HG02840 (cell line): ENCODE measurements around the gene IL4I1.

Experiments used
- ATAC-seq: cut with Tn5 transposase; IDR thresholded peaks from one replicate; pipeline ENCODE4 v1.9.1; 2021; ENCODE audit warnings: mild to moderate bottlenecking, moderate library complexity, moderate number of reproducible peaks; ENCODE audit not compliant: unreplicated experiment, low FRiP score

Gene IL4I1

DNA sequence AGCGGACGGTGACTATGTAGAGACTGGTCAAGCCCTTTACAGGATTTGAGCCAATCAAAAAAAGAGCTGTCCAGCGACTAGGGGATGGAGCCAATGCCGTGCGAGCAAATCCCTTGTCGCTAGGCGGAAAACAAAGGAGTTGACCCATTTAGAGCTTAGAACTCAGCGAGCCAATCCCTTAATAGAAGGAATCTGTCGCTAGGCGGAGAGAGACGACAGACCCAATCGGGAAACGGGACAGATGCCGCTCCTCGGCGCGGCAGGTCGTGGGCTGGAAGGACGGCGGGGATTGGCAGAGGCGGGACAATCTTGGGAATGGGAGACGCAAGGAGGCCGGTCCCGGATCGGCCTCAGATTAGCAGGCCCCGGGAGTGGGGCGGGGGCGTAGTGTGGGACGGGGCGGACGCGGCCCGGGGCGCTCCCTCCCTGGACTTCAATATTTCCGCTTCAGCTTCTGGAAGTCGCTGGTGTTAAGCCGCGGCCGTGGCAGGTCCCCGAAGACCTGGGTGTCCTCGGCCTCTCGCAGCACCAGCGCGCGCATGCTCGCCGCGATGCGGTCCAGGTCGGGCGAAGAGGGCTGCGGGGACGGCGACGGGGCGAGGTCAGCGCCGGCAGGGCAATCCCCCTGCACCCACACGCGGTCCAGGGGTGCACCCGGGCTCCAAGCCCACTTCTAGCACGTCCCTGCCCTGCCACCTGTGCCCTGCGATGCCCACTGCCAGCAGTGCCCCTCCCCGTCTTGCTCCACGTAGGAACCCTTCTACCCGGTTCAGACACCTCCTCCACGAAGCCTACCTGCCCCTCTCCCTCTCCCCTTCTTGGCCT, 27.0 kb downstream of the IL4I1 start:
- peak; percentile 64 for ATAC-seq

DNA sequence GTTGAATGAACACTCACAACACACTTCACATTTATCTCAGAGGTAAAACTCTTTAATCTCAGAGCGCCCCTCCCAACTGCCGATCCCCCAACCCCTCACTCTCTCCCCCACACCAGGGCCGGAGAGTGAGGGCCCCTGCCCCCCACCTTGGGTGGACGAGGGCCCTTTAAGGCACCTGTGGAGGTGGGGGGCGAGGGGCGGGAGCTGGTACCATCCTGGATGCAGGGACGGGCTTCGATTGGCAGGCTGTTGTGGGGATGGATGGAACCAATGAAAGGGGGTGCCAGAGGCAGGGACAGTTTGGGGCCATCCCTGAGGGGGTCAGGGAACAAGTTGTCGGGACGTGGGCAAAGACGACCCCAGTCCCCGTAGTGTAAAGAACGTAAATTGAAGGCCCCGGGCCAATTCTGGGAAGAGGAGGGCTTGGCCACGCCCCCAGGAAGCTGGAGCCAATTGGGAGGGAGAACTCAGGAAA, 27.6 kb downstream of the IL4I1 start:
- ATAC-seq = no peak

DNA sequence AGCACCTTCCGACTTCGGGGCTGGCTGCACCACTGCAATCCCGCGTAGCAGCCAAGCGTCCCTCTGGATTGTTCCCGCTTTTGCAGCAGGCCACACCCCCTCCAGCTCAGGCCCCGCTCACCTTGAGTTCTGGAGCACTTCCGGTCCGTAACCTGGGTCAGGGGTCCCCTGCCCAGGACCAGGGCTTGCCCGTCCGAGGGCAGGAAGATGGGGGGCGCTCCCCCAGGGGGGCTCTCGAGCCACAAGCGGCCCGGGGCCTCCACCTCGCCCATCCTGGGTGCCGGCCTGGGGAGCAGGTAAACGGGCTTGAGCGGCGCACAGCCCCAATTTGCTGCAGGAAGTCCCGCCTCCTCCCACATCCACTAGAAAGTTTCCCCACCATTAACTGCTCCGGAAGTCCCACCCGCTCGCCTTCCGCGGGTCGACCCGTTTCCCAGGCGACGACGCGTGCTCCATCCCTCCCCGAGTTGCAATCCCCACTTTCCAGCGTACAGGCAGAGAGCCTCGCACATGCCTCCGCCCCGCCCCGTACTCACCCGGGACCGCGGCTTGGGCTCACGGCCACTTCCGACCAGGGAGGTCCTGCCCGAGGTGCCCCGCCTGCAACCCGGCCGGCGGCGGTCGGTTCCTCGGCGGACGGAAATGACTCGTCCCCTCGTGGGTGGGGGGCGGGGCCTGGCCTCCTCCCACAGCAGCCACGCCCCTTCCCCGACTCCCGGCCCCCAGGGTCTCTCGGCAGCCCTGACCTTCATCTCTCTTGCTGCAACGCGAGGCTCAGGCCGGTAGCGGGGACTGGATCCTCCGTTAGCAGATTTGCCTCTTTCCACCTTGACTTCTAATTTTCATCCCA, 29.5 kb downstream of the IL4I1 start, which contains the start of gene PNKP:
Gene PNKP (minus strand): TSS at position 644 of the 850 bp plus-strand sequence. CDS start 372 bp downstream, at position 272.
- ATAC-seq = peak; percentile 46

DNA sequence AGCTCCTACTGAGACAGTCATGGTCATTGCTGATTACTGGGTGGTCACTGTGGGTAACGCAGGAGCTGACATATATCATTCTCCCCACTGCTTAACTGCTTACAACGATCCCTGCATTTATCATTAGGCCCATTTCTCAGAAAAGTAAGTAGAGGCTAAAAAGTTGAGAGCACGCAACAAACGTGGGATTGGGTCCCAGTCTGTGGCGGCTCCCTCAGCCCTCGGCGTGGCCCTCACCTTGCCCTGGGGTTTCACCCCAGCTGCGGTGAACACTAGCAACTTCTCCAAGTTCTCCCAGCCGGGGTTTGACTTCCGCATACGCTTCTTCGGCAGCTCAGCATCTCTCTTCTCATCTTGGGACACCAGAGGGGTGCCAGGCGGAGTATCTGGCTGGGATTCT, 31.8 kb downstream of the IL4I1 start:
- ATAC-seq = no peak

DNA sequence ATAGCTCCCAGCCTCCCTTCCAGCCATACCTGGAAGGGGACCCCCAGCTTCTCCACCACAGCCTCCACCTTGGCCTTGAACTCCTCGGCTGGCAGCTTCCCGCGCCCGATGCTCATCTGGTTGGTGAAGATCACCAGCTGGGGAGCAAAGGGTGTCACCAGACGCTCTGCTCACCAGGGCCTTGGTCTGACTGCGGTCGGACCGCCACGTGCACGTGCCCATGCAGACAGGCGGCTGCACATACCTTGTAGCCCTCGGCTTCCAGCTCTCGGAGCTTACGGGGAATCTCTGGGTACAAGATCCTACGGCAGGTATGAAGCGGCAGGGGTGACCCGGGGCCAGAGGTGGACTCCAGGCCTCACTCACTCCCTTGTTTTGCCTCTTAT, 32.8 kb downstream of the IL4I1 start:
- no peak for ATAC-seq

DNA sequence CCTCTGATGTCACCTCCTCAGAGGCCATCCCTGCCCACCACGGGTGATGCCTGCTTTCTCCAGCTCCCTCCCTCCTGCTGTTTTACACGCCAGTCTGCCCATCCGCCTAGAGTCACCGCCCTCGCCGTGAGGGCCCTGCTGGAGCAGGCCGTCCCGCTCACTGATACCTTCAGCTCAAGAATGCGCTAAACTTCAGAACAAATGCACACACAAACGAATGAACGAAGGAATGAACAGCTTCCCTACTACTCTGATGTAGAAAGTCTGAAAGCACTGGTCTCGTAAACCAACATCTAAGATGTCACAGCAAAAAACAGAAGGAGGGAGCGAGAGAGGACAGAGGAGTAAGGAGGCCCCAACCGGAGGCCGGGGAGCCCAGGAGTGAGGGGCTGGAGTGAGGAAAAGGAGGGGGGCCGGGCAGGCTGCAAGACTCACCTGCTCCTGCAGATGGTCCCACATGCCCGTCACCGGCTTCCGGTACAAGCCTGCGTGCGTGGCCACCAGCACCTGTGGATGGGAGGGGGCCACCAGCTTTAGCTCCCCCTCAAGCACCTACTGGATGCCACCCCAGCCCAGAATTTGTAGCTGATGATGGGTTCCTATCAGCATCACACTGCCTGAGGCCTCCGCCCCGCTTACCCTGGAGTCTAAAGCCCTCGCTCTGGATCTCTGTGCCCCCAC, 33.3 kb downstream of the IL4I1 start:
- ATAC-seq = no peak

DNA sequence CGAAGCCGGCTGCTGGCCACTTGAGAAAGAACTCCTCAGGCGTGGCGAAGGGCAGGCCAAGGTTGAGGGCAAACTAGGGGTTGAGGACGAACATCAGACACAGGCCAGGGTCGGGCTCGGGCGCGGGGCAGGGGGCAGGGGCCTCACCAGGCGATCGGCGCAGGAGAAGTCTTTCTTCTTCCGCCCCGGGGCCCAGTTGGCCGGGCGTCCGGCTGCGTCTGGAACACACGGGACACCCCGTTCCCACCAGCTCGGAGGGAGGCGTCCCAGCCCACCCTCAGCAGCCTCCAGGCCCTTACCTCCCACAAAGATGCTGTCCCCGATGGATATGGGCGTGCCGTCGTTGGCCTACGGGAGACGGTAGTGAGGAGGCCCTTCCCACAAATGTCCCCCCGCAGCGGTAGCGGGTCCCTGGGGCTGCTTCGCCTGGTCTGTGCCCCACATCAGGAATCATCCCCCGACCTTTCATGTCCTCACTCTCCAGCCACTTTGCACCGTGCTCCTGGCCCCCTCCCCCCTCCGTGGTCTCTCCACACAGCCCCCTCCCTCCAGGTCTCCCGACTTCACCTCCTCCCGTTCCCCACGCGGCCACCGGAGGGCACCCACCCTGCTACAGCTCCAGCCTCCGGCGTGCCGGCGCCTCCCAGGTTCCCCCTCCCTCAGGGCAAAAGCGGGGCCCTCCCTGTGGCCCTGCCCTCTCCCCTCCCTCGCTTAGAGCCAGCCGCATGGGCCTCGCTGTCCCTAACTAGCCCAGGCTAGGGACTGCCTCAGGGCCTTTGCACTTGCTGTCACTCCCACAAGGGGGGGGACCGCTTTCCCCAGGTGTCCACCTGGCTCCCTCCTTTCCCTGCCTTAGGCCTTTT, 34.1 kb downstream of the IL4I1 start:
- ATAC-seq = no peak

DNA sequence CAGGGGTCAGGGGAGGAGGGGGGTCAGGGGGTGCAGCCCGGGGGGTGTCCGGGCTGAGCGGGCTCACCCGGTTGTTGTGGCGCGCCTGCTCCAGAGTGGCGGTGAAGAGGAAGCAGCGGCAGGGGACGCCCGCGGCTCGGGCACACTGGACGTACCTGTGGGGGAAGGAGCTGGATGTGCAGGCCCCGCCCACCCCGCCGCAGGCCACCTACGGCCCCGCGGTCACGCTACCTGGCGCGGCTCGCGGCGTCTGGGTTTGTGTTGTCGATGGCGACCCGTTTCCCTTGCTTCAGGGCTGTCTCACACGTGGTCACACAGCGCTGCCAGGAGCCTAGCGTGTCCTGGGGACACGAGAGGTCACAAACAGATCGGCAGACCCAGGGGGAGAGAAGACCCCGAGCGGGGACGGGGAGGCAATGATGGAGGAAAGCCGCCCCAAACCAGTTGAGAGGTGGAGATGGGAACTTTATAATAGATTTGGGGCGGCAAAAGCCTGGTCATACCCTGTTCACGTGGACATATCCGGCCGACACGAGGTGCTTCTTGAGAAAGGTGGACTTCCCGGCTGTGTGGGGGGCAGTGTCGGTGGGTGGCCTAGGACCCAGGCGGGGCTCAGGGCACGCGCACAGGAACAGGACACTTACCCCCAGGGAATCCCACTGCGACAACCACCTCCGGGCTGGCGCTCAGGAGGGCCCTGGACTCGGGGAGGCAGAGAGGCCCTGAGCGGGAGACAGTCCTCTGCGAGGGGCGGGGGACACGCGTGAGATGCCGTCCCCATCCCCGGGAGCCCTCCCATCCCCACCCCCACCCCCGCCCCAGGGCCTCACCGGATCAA, 34.9 kb downstream of the IL4I1 start:
- ATAC-seq = no peak

DNA sequence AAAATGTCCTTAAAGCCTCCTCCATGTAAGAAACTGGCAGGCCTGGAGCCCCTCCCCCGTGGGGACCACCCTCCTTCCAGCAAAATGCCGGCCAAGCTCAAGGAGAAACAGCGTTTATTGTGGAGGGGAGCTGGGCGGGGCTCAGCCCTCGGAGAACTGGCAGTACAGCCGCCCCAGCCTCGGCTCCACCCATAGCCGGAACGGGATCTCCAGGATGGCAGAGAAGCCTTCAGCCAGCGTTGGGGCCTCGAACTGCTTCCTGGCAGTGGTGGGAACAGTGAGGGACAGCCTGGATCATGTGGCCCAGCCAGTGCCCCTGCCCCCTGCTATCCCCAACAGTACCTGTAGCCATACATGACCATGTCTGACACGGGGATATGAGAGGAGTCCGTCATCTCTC, 35.6 kb downstream of the IL4I1 start:
- no peak for ATAC-seq

DNA sequence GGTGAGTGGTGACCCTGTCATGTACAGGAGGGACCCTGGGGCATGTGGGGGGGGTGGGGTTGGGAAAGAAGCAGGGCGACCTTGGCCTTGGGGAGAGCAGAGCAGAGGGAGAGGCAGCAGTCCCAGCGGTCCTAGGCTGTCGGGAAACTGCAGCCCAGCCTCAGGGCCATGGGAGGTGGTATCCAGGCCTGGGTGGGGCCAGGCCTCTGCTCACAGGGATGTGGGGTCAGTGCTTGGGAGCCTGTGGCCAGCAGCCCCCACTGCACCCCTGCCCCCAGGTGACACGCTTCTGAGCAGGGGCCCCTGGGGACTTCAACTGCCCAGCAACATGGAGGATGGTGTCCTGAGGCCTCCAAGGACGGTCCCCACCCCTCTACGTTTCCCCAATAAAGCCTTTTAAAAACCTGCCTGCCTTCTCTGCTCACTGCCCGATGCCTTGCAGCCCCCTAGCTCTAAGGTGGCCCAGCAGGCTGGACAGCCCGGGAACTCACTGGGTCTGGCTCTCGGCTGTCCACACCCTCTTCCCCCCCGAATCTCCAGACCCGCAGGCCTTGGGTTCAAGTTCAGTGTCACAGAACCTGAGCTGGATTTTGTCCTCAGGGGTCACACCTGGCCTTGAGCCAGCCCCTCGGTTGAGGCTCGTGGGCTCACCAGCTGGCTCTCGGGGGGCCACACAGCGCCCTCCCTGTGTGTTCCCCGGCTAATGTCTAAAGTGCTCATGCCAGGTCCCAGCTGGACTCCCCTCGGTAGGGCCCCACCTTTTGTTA, 36.2 kb downstream of the IL4I1 start:
- no peak for ATAC-seq

DNA sequence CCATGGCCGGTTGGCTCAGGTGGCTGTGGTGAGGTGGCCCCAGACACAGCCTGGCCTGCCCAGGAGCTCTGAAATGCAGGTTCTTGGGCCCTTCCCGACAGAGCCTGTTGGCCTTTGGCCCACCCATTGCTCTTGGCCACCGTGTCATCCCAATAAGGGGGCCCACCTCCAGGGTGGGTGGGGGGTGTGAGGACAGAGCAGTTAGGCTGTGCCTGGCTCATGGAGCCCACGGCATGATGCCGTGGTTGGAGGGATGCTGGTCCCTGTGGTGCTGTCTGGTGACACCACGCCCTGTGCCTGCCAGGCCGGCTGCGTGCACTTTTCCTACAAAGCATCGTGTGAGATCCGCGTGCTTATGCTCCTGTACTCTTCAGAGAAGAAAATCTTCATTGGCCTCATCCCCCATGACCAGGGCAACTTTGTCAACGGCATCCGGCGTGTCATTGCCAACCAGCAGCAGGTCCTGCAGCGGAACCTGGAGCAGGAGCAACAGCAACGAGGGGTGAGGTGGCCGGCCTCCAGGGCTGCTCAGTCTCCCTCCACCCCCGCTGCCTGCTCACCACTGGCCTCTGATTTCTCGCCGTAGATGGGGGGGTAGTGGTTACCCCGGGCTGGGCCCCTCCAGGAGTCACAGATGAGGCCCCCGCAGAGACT, 36.9 kb downstream of the IL4I1 start:
- no peak for ATAC-seq

DNA sequence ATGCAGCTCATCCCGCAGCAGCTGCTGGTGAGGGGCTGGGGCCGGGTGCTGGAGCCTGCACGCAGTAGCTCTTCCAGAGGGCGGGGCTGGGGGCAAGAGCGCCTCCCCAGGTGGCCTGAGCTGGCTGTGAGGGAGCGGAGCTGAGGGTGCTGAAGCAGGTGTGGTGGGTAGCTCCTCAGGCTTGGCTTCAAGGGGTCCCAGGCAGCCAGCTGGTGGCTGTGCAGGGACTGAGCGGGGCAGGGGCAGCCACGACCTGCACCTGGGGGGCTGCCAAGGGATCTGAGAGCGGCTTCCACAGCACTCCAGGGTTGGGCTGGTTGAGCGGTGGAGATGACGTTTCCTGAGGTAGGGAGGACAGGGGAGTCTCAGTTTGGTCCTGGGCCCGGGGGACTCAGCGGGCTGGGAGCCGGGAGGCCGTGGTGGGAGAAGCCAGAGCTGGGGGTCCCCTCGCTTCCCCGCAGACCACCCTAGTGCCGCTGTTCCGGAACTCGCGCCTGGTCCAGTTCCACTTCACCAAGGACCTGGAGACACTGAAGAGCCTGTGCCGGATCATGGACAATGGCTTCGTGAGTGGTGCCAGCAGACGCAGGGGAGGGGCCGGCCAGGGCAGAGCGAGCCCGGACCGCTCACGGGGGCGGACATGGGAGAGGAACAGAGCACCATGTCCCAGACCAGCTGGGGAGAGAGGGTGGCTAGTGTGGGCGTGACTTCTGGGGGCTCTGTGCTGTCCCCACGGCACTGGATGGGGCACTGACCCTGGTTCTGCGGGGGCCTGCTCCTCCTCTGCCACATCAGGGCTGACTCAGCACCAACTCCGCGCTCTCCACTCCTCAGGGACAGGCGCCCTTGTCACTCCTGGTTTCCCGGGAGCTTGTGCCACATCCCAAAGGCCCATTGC, 38.4 kb downstream of the IL4I1 start:
- ATAC-seq = no peak

DNA sequence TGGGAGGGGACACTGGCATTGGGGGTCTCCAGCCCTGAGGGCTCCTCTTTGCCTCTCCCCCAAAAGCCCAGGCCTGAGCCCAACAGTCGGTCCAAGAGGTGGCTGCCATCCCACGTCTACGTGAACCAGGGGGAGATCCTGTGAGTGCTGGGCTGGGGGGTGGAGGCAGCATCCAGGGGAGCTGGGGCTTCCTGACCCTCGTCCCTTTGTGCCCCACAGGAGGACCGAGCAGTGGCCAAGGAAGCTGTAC, 38.9 kb downstream of the IL4I1 start:
- no peak for ATAC-seq

DNA sequence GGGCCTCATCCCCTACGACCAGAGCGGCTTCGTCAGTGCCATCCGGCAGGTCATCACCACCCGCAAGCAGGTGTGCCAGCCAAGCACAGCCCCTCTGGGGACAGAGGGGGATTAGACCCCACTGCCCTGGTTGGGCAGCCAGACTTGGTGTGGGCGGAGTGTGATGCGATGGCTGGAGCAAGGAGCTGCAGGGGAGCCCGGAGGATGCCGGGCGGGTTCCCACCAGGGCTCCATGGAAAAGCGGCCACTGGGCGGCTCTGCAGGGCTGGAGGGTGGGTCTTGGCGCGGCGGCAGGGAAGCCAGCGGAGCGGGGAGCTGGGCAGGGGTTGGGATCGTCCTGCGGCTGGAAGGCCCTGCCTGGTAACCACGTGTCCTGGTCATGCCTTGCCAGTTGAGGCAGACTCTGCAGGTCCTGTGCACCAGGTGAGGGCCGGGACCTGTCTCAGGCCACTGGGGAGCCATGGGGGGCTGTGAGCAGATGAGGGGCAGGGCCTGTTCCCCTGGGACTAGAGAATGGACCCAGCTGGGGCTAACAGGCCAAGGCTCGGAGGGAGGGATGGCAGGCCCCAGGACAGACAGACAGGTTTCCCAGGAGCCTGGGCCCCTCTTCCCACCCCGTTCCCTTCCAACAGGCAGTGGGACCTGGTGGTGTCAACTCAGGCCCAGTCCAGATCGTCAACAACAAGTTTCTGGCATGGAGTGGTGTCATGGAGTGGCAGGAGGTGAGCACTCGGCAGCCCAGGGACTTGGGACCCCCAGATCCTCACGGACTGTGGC, 39.4 kb downstream of the IL4I1 start:
- ATAC-seq = no peak

DNA sequence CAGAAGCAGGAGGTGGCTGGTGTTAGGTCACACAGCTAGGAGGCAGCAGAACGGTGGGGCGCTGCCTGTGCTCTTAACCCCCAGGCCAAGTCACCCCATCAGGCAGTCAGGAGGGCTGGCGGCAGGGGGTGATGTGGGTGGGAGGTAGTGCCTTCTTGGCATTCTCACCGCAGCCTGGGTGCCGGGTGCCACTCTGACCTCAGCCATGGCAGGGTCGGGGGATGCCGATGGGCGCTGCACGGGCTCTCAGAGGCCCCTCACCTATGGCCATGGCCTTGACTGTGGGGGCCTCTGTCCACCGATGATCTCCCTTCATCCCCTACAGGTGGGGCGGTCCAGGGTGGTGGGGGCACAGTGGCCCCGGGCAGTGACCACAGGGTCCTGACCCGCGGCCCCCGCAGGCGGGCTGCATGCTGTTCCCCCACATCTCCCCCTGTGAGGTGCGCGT, 40.1 kb downstream of the IL4I1 start:
- ATAC-seq = no peak
